ENCODE results near the gene PRDM15. TPM values are rescaled to one million over a fixed set of nuclear protein-coding genes. Genes with fewer than 3 reads are reported as not detected.
A peak's percentile ranks its signal among the peaks of the same experiment; 100 is the strongest.

The PRDM15 gene
- total RNA-seq (10 to 100 TPM in 6 of 7 donors, 1 to 10 TPM in 1; 8.4 to 18.0 (median 12.2) TPM), polyA plus RNA-seq (1 to 10 TPM; 4.4 to 6.5 (median 6.0) TPM)
- long read RNA-seq, donor 1: 0 reads
- long read RNA-seq, donor 2: 0 reads

- peak within 1 kb of the TSS; percentile 58 to 95 (median 84) for H3K27ac ChIP-seq
- intact Hi-C loops (cut with DNase I; ENCODE audit: low total_unique reads): no loop called here
- TF ChIP-seq POLR2AphosphoS5 (IDR thresholded peaks at IDR 0.05) (peak in 2 of 3 donors; percentile 39 to 66), CTCF (IDR thresholded peaks at IDR 0.05 in 8 of 11, conservative IDR thresholded peaks at IDR 0.05 in 3 of 11) (no peak)
- 1 to 2% (median 1%) methylated on average over 42 to 89 of the region's 89 CpGs for WGBS, 5 donors
- peaks cover 0 to 45% (median 26%) of the 10 kb centered on the region in 6 donors for H3K4me1 ChIP-seq
- H3K27me3 ChIP-seq (replicated peaks in 1 of 7): no peaks in the 10 kb centered on the region
- peak; percentile 94 for DNase-seq
- peaks cover 0 to 4% (median 0%) of the 10 kb centered on the region in 6 donors for H3K36me3 ChIP-seq
- H3K9me3 ChIP-seq: no peaks in the 10 kb centered on the region
- H3K4me3 ChIP-seq: peak within 1 kb of the TSS; percentile 48 to 82 (median 63)
Observed at GRCh38 chr21:41879190-41879998, at the start of gene PRDM15. TSS of gene PRDM15 (minus strand) at chr21:41879344. CDS start at chr21:41860363, 18,981 bp downstream.

- peak overlapping the region in 7 of 8 donors; percentile 85 to 91 (median 89) for H3K27ac ChIP-seq
- intact Hi-C loops (cut with DNase I; ENCODE audit: low total_unique reads): no loop called here
- no peak for TF ChIP-seq POLR2A (IDR thresholded peaks at IDR 0.05)
- peak in 1 of 3 donors; percentile 27 for TF ChIP-seq POLR2AphosphoS5 (IDR thresholded peaks at IDR 0.05)
Observed at GRCh38 chr21:41928621-41929220, 49.6 kb upstream of the PRDM15 start.

GRCh38 chr21:41927727-41928409 lies 48.7 kb upstream of the PRDM15 start:
- H3K4me3 ChIP-seq: peak overlapping the region in 1 of 8 donors; percentile 4
- no peaks in the 10 kb centered on the region for H3K27me3 ChIP-seq (replicated peaks in 1 of 7)
- H3K36me3 ChIP-seq: no peaks in the 10 kb centered on the region
- H3K4me1 ChIP-seq: peaks cover 45 to 97% (median 91%) of the 10 kb centered on the region in 6 donors
- intact Hi-C loops (cut with DNase I; ENCODE audit: low total_unique reads): no loop called here
- H3K27ac ChIP-seq: peak overlapping the region in 7 of 8 donors; percentile 85 to 91 (median 89)
- TF ChIP-seq CTCF (IDR thresholded peaks at IDR 0.05 in 8 of 11, conservative IDR thresholded peaks at IDR 0.05 in 3 of 11): no peak
- TF ChIP-seq POLR2AphosphoS5 (IDR thresholded peaks at IDR 0.05): peak in 1 of 3 donors; percentile 41
- TF ChIP-seq POLR2A (IDR thresholded peaks at IDR 0.05): no peak
- 41 to 64% (median 54%) methylated on average over 17 of the region's 17 CpGs for WGBS, 5 donors
- DNase-seq: no peak
- H3K9me3 ChIP-seq: no peaks in the 10 kb centered on the region

More at GRCh38 chr21:41928621-41929220, 49.6 kb upstream of the PRDM15 start:
- H3K36me3 ChIP-seq: no peaks in the 10 kb centered on the region
- no peaks in the 10 kb centered on the region for H3K9me3 ChIP-seq
- H3K4me3 ChIP-seq: no peak overlapping the region
- no peaks in the 10 kb centered on the region for H3K27me3 ChIP-seq (replicated peaks in 1 of 7)
- H3K4me1 ChIP-seq: peaks cover 51 to 97% (median 91%) of the 10 kb centered on the region in 6 donors
- whole genome bisulfite sequencing, 5 donors: 20 to 29% (median 25%) methylated on average over 10 of the region's 10 CpGs
- peak; percentile 65 for DNase-seq

GRCh38 chr21:41926807-41927171 lies 47.6 kb upstream of the PRDM15 start:
- intact Hi-C loops (cut with DNase I; ENCODE audit: low total_unique reads): no loop called here
- H3K27ac ChIP-seq: peak overlapping the region; percentile 80 to 91 (median 89)
- H3K9me3 ChIP-seq: no peaks in the 10 kb centered on the region
- TF ChIP-seq POLR2A (IDR thresholded peaks at IDR 0.05): no peak
- no peak for TF ChIP-seq CTCF (IDR thresholded peaks at IDR 0.05 in 8 of 11, conservative IDR thresholded peaks at IDR 0.05 in 3 of 11)
- TF ChIP-seq POLR2AphosphoS5 (IDR thresholded peaks at IDR 0.05): no peak
- H3K4me1 ChIP-seq: peaks cover 53 to 97% (median 91%) of the 10 kb centered on the region in 6 donors
- WGBS, 5 donors: 10 to 18% (median 15%) methylated on average over 3 of the region's 3 CpGs
- H3K36me3 ChIP-seq: no peaks in the 10 kb centered on the region
- H3K27me3 ChIP-seq (replicated peaks in 1 of 7): no peaks in the 10 kb centered on the region
- H3K4me3 ChIP-seq: peak overlapping the region in 6 of 8 donors; percentile 15 to 67 (median 34)
- DNase-seq: no peak
